OCI-LY1 (cell line): ENCODE data around the gene MYO5B.
"Not testable (repeated sequence)": the region's sequence is repeated elsewhere in the genome, so short reads cannot be mapped to it uniquely, and the experiment has no call there.

Experiments used
- H2AFZ ChIP-seq: fragments of 200-600 bp; sonication (generic), shearing (Covaris generic); 2 replicates; pipeline ENCODE4 v1.6.0; 2014; ENCODE audit warnings: antibody characterized with exemption, mild to moderate bottlenecking, low read length
- H3F3A ChIP-seq: fragments of 200-600 bp; sonication (generic), shearing (Covaris generic); 2 replicates; pipeline ENCODE4 v1.6.0; 2014; ENCODE audit warnings: mild to moderate bottlenecking, antibody characterized with exemption, low read length, moderate library complexity; ENCODE audit not compliant: insufficient read depth
- H3K27ac ChIP-seq: fragments of 200-600 bp; sonication (generic); 2 replicates; pipeline ENCODE4 v1.5.1; 2014; ENCODE audit warnings: low read length, mixed run types, mild to moderate bottlenecking, low read depth; ENCODE audit not compliant: poor library complexity, severe bottlenecking
- H3K27me3 ChIP-seq: fragments of 200-600 bp; sonication (generic); 2 replicates; pipeline ENCODE4 v1.6.0; 2014; ENCODE audit warnings: antibody characterized with exemption, mild to moderate bottlenecking, low read length, moderate library complexity; ENCODE audit not compliant: insufficient read depth
- H3K36me3 ChIP-seq: fragments of 200-600 bp; sonication (generic); 2 replicates; pipeline ENCODE4 v1.6.1; 2014; ENCODE audit warnings: mild to moderate bottlenecking, antibody characterized with exemption, low read length, moderate library complexity, mixed read lengths; ENCODE audit not compliant: insufficient read depth
- H3K4me1 ChIP-seq: fragments of 200-600 bp; sonication (generic); 2 replicates; pipeline ENCODE4 v1.5.1; 2014; ENCODE audit warnings: mild to moderate bottlenecking, low read length, moderate library complexity; ENCODE audit not compliant: insufficient read depth, severe bottlenecking
- H3K4me2 ChIP-seq: fragments of 200-600 bp; sonication (generic), shearing (Covaris generic); 2 replicates; pipeline ENCODE4 v1.6.1; 2014; ENCODE audit warnings: low read length
- H3K4me3 ChIP-seq: fragments of 200-600 bp; sonication (generic); 2 replicates; pipeline ENCODE4 v1.5.1; 2014; ENCODE audit warnings: low read length, low read depth, mild to moderate bottlenecking, mixed read lengths; ENCODE audit not compliant: poor library complexity, severe bottlenecking
- H3K79me2 ChIP-seq: fragments of 200-600 bp; shearing (Covaris generic); 2 replicates; pipeline ENCODE4 v1.6.1; 2016; ENCODE audit warnings: mixed run types, low read length, mixed read lengths; ENCODE audit not compliant: insufficient read depth
- H3K9ac ChIP-seq: fragments of 200-600 bp; sonication (generic), shearing (Covaris generic); 2 replicates; pipeline ENCODE4 v1.6.1; 2014; ENCODE audit warnings: mild to moderate bottlenecking, low read length, mixed read lengths
- H3K9me2 ChIP-seq: fragments of 200-600 bp; sonication (generic), shearing (Covaris generic); 2 replicates; pipeline ENCODE4 v1.6.1; 2014; ENCODE audit warnings: low read depth, mild to moderate bottlenecking, low read length, mixed read lengths
- H3K9me3 ChIP-seq: fragments of 200-600 bp; shearing (Covaris generic); 2 replicates; pipeline ENCODE4 v1.6.1; 2014; ENCODE audit warnings: low read length, mixed read lengths
- H4K20me1 ChIP-seq: fragments of 200-600 bp; sonication (generic), shearing (Covaris generic); 2 replicates; pipeline ENCODE4 v1.6.0; 2016; ENCODE audit warnings: mild to moderate bottlenecking, low read length; ENCODE audit not compliant: insufficient read depth
- CTCF ChIP-seq: fragments of 200-600 bp; sonication (generic), shearing (Covaris generic); IDR thresholded peaks from 2 replicates; pipeline ENCODE4 v1.5.1; 2017; ENCODE audit warnings: mild to moderate bottlenecking, antibody characterized with exemption, low read length, moderate library complexity, mixed read lengths
- EZH2 ChIP-seq: fragments of 200-600 bp; sonication (generic), shearing (Covaris generic); IDR thresholded peaks from 2 replicates; pipeline ENCODE4 v1.8.0; 2017; ENCODE audit warnings: borderline replicate concordance, mixed run types, mild to moderate bottlenecking, antibody characterized with exemption, low read length, moderate library complexity, mixed read lengths

The MYO5B gene

GRCh38 chr18:50194631-50195532, at the start of gene MYO5B:
TSS of gene MYO5B (minus strand) at chr18:50195147. CDS start at chr18:50194793, 354 bp downstream.
- H3K9me3 ChIP-seq = no peaks in the 10 kb centered on the region
- H3F3A ChIP-seq = no peaks in the 10 kb centered on the region
- H3K36me3 ChIP-seq = no peaks in the 10 kb centered on the region
- no peaks in the 10 kb centered on the region for H4K20me1 ChIP-seq
- H3K79me2 ChIP-seq = no peaks in the 10 kb centered on the region
- H3K9ac ChIP-seq = no peak within 1 kb of the TSS; the same call in 1 of the 2 replicates
- H3K4me3 ChIP-seq = peak within 1 kb of the TSS; percentile 57
- no peak within 1 kb of the TSS for H3K27ac ChIP-seq
- TF ChIP-seq CTCF (peak; percentile 21; the same call in 1 of the 2 replicates), EZH2 (no peak)
- H3K4me2 ChIP-seq = peak within 1 kb of the TSS; percentile 60
- 0 out of 2 replicates have a peak, but pooled peaks cover 4% of the 10 kb centered on the region for H3K27me3 ChIP-seq
- H2AFZ ChIP-seq = no peak within 1 kb of the TSS
- H3K4me1 ChIP-seq = no peaks in the 10 kb centered on the region
- no peaks in the 10 kb centered on the region for H3K9me2 ChIP-seq

DNA sequence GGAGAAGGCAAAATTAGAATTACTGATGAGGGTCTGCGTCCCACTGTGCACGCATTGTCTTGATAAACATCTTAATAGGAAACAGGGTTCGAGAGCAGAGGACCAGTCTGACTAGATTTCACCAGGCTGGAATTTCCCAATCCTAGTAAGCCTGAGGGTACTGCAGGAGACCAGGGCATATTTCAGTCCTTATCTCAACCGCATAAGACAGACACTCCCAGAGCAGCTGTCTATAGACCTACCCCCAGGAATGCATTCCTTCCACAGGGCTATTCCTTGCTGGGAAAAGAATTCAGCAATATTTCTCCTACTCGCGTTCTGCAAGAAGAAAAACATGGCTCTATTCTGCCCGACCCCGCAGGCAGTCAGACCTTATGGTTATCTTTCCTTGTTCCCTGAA, 46.8 kb upstream of the MYO5B start:
- not testable (repeated sequence) for H2AFZ ChIP-seq, H3K9me2 ChIP-seq, H3K27me3 ChIP-seq, H3K4me2 ChIP-seq, H3K79me2 ChIP-seq, H3F3A ChIP-seq, H3K4me3 ChIP-seq, H3K36me3 ChIP-seq, H3K4me1 ChIP-seq, H3K9ac ChIP-seq, H3K27ac ChIP-seq, H4K20me1 ChIP-seq, H3K9me3 ChIP-seq

DNA sequence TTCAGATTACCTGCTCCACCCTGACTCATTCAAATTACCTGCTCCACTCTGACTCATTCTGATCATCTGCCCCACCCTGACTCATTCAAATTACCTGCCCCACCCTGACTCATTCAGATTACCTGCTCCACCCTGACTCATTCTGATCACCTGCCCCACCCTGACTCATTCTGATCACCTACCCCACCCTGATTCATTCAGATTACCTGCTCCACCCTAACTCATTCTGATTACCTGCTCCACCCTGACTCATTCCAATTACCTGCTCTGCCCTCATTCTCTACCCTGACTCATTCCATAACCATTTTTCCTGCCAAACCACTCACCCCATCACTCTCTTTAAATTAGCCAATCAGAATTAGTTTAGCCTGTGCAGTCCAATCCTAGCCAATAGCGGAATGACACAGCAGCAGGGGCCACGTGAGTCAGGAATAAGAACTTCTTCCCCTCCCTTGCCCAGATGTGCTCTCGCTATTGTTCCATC, 45.2 kb upstream of the MYO5B start:
- Histone ChIP-seq H3K4me1 (no peaks in the 10 kb centered on the region), H3K27ac (no peak overlapping the region), H3K79me2 (no peaks in the 10 kb centered on the region), H3K36me3 (no peaks in the 10 kb centered on the region; the same call in 1 of the 2 replicates), H3F3A (no peaks in the 10 kb centered on the region), H3K4me3 (no peak overlapping the region), H3K9me3 (no peaks in the 10 kb centered on the region), H3K4me2 (no peak overlapping the region), H3K27me3 (no peaks in the 10 kb centered on the region; the same call in 1 of the 2 replicates), H3K9me2 (no peaks in the 10 kb centered on the region), H4K20me1 (no peaks in the 10 kb centered on the region), H2AFZ (no peak overlapping the region), H3K9ac (no peak overlapping the region)
- TF ChIP-seq EZH2 (no peak), CTCF (no peak)
